Hematopoietic multipotent progenitor cell treated with erythropoietin and hydrocortisone succinate and interleukin-3 and kit ligand, for 6 days (in vitro differentiated cells): ENCODE data around the gene ZSCAN31.
"Not testable (repeated sequence)": the region's sequence is repeated elsewhere in the genome, so short reads cannot be mapped to it uniquely, and the experiment has no call there.

Experiments used
- DNase-seq: peaks from one replicate; pipeline ENCODE4 v3.0.0-alpha.2; 2015

Gene ZSCAN31

DNA sequence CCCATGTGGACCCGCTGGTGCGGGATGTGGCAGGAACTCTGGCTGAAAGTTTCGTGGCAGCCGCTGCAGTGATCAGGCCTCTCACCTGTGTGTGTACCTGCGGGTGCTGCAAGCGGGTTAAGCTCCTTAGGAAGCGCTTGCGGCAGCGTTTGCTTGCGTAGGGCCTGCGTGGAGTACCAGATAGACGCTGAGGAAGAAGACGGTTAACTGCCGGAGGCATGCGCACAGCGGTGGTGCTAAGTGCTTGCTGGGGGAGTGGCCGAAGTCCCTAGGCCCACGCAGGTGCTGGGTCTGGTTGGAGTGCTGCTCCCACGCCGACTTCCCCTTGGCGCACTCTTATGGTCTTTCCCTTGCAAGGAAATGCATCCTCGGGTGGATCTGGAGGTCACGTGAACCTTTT is 23.0 kb downstream of the ZSCAN31 start:
- no peak for DNase-seq

GRCh38 chr6:28311139-28311823 is 24.7 kb downstream of the ZSCAN31 start:
- peak; percentile 23 for DNase-seq

DNA sequence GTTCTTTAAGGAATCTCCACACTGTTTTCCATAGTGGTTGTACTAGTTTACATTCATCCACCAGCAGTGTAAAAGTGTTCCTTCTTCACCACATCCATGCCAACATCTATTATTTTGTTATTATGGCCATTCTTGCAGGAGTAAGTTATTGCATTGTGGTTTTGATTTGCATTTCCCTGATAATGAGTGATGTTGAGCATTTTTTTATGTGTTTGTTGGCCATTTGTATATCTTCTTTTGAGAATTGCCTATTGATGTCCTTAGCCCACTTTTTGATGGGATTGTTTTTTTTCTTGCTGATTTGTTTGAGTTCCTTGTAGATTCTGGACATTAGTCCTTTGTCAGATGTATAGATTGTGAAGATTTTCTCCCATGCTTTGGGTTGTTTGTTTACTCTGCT is 29.6 kb downstream of the ZSCAN31 start:
- not testable (repeated sequence) for DNase-seq

DNA sequence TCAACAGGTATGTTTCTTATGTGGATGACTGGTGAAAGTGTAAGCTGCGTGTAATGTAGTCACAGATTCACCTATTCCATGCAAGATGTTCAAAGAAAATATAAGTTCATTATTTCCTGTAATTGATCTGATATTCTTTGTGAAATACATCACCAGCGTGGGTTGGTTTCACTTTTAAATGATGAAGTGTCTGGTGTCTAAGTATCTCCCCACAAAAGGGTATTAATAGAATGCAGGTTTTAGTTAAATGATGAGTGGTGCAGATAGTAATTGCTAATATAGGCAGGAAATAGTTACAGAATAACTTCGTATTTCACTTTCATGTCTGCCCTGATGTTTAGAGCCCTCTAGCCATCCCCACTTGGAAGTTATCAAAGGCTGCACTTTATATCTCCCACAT is 32.4 kb downstream of the ZSCAN31 start:
- DNase-seq, result no peak

DNA sequence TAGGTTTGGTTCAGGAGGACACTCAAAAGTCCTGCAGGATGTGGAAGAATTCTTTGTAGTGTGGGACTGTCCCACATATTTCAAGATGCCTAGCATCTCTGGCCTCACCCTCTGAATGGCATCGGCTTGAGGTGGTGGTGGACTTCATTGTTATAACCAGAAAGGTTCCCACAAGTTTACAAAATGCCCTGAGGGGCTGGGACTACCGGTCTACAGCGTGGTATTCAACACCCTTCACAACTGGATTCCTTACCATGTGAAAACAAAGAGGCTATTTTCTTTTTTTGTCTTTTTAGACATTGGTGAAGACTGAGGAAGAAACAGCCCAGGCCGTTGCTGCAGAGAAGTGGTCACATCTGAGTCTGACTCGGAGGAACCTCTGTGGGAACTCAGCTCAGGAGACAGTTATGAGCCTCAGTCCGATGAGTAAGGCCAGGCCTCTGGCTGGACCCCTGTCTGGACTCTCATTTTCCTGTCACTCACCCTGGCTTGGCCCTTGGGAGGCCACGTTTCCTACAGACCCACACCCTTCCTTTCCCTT is 39.4 kb downstream of the ZSCAN31 start:
- DNase-seq, result no peak

GRCh38 chr6:28295326-28295725 is 40.6 kb downstream of the ZSCAN31 start:
- no peak for DNase-seq

- DNase-seq, result no peak
These were observed 44.4 kb downstream of the ZSCAN31 start for GRCh38 chr6:28291573-28291972.

- DNase-seq, result peak; percentile 39
These were observed 53.0 kb downstream of the ZSCAN31 start for GRCh38 chr6:28282926-28283325.

- peak; percentile 83 for DNase-seq
These were observed 54.5 kb downstream of the ZSCAN31 start, which contains the start of gene PGBD1 for GRCh38 chr6:28281288-28282064. Gene PGBD1, plus strand, starts transcription at chr6:28281572. Its CDS starts 2,242 bp downstream, at chr6:28283814.

- no peak for DNase-seq
These were observed 55.2 kb downstream of the ZSCAN31 start for GRCh38 chr6:28280595-28281287.

- DNase-seq, result no peak
These were observed 58.2 kb downstream of the ZSCAN31 start for GRCh38 chr6:28277746-28278145.

DNA sequence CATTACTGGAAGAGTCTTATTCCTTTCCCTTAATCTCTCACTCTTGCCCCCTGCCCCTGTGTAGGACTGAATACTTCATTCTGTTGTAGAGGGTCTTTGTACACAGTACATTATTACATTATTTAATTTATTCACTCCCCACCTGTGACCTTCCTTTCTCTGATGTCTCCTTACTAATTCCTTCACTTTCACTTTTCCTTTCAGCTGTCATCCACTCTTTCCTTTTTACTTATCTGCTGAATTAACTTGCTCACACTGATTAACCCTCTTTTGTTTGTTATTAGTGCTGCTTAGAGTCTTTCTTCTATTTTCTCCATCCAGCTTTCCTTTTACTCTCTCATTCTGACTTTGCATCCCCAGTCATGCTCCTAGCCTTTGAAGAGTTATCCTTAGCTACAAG is 61.1 kb downstream of the ZSCAN31 start:
- DNase-seq, result no peak
